Peyer's patch (tissue), 4 donors: ENCODE results near the gene MBD3L5. TPM values are rescaled to one million over a fixed set of nuclear protein-coding genes. Genes with fewer than 3 reads are reported as not detected.
"Not testable (repeated sequence)": the region's sequence is repeated elsewhere in the genome, so short reads cannot be mapped to it uniquely, and the experiment has no call there.

Experiments used
- DNase-seq, 3 donors: peaks; one replicate each; pipeline ENCODE4 v3.0.0-alpha.2; 2017 to 2019
- H3K27ac ChIP-seq, 4 donors: fragments of 200-600 bp; sonication (generic); one replicate each; pipeline ENCODE4 v1.5.1; 2016 to 2019
- H3K27me3 ChIP-seq, 2 donors: fragments of 200-600 bp; sonication (generic); one replicate each; pipeline ENCODE4 v1.5.1; 2019
- H3K36me3 ChIP-seq, 3 donors: fragments of 200-600 bp; sonication (generic); one replicate each; pipeline ENCODE4 v1.5.1; 2016 to 2019
- H3K4me1 ChIP-seq, 4 donors: fragments of 200-600 bp; sonication (generic); one replicate each; pipeline ENCODE4 v1.5.1; 2016 to 2019
- H3K4me3 ChIP-seq, 4 donors: fragments of 200-600 bp; sonication (generic); 1 replicate in 3 of 4; 2 replicates in 1 of 4; pipeline ENCODE4 v1.5.1; 2016 to 2019; ENCODE audit warnings: mild to moderate bottlenecking in 1 of 4
- H3K9me3 ChIP-seq, 4 donors: fragments of 200-600 bp; sonication (generic); one replicate each; pipeline ENCODE4 v1.5.1; 2016 to 2019; ENCODE audit warnings: mild to moderate bottlenecking in 1 of 4
- POLR2A ChIP-seq, 2 donors: fragments of 450-650 bp; IDR thresholded peaks; one replicate each; pipeline ENCODE4 v1.5.1; 2017; ENCODE audit warnings: antibody characterized with exemption in 2 of 2, mild to moderate bottlenecking in 2 of 2, moderate library complexity in 2 of 2
- total RNA-seq, 4 donors: library from RNA; depleted of rRNA; stranded (reverse); fragments of >200 nt; gene quantifications; one replicate each; pipeline ENCODE4 v1.1.0, GENCODE V29; 2016
- TF ChIP-seq, protein P1 (sequence below), 6 experiments: fragments of 450-650 bp in 4 of 6; fragments of 200-600 bp in 2 of 6; sonication (generic) in 1 of 6; IDR thresholded peaks; one replicate each; pipeline ENCODE4 v1.5.1; 2017 to 2019; ENCODE audit warnings: antibody characterized with exemption in 6 of 6, mild to moderate bottlenecking in 3 of 6, moderate library complexity in 1 of 6

MBD3L5 gene
- total RNA-seq: not detected

- H3K4me1 ChIP-seq, H3K9me3 ChIP-seq, H3K4me3 ChIP-seq, H3K27ac ChIP-seq, H3K27me3 ChIP-seq, H3K36me3 ChIP-seq, DNase-seq: not testable (repeated sequence)
Measured at GRCh38 chr19:7030278-7030677, at the start of gene MBD3L5. MBD3L5 (plus strand) TSS chr19:7030578; CDS start chr19:7030612, 34 bp downstream.

DNA sequence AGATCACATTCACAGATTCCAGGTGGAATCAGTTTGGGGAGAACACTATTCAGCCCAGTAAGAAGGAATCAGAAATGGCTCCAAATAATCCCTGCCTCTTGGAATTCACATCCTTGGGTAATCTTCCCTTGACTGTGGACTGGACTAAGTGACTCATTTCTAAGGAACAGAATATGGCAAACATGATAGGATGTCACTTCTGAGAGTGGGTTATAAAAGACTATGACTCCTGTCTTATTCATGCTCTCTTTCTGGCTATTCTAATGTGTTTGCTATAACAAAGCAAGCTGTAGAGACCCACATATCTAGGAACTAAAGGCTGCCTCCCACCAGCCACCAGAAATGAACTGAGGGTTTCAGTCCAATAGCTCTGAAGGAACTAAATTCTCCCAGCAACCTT lies 46.9 kb upstream of the MBD3L5 start:
- H3K9me3 ChIP-seq: peaks cover 0 to 19% (median 0%) of the 10 kb centered on the region in 4 donors
- H3K27ac ChIP-seq: no peak overlapping the region
- DNase-seq: no peak
- no peak for TF ChIP-seq POLR2A (IDR thresholded peaks at IDR 0.05)
- TF ChIP-seq, protein P1, sequence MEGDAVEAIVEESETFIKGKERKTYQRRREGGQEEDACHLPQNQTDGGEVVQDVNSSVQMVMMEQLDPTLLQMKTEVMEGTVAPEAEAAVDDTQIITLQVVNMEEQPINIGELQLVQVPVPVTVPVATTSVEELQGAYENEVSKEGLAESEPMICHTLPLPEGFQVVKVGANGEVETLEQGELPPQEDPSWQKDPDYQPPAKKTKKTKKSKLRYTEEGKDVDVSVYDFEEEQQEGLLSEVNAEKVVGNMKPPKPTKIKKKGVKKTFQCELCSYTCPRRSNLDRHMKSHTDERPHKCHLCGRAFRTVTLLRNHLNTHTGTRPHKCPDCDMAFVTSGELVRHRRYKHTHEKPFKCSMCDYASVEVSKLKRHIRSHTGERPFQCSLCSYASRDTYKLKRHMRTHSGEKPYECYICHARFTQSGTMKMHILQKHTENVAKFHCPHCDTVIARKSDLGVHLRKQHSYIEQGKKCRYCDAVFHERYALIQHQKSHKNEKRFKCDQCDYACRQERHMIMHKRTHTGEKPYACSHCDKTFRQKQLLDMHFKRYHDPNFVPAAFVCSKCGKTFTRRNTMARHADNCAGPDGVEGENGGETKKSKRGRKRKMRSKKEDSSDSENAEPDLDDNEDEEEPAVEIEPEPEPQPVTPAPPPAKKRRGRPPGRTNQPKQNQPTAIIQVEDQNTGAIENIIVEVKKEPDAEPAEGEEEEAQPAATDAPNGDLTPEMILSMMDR (IDR thresholded peaks at IDR 0.05): no peak
- H3K4me1 ChIP-seq: no peaks in the 10 kb centered on the region
- H3K36me3 ChIP-seq: no peaks in the 10 kb centered on the region
- H3K4me3 ChIP-seq: no peak overlapping the region
- H3K27me3 ChIP-seq: no peaks in the 10 kb centered on the region

DNA sequence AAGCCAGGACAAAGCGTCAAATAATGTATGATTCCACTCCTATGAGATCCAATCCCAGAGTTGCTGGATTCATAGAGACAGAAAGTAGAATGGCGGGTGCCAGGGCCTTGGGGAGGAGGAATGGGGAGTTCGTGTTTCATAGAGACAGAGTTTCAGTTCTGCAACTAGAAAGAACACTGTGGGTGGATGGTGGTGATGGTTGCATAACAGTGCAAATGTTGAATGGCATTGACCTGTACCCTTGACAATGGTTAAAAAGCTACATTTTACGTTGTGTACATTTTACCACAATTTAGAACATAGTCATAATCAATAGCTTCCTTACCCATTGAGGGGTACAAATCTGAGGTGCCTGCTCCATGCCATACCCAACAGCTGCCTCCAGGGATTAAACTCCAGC lies 42.5 kb upstream of the MBD3L5 start:
- Histone ChIP-seq H3K9me3 (peaks cover 0 to 19% (median 0%) of the 10 kb centered on the region in 4 donors), H3K4me1 (no peaks in the 10 kb centered on the region), H3K4me3 (no peak overlapping the region), H3K27ac (no peak overlapping the region), H3K27me3 (no peaks in the 10 kb centered on the region), H3K36me3 (no peaks in the 10 kb centered on the region)
- no peak for TF ChIP-seq POLR2A (IDR thresholded peaks at IDR 0.05)
- TF ChIP-seq, protein P1 (IDR thresholded peaks at IDR 0.05): no peak
- no peak for DNase-seq

GRCh38 chr19:6988257-6988656 lies 42.1 kb upstream of the MBD3L5 start:
- TF ChIP-seq, protein P1 (IDR thresholded peaks at IDR 0.05): no peak
- TF ChIP-seq POLR2A (IDR thresholded peaks at IDR 0.05): no peak
- Histone ChIP-seq H3K9me3 (peaks cover 0 to 19% (median 0%) of the 10 kb centered on the region in 4 donors), H3K4me3 (no peak overlapping the region), H3K27ac (no peak overlapping the region), H3K36me3 (no peaks in the 10 kb centered on the region), H3K27me3 (no peaks in the 10 kb centered on the region), H3K4me1 (no peaks in the 10 kb centered on the region)
- DNase-seq: no peak

- Histone ChIP-seq H3K4me1 (no peaks in the 10 kb centered on the region), H3K9me3 (no peaks in the 10 kb centered on the region), H3K36me3 (no peaks in the 10 kb centered on the region), H3K27me3 (no peaks in the 10 kb centered on the region), H3K4me3 (no peak overlapping the region), H3K27ac (no peak overlapping the region)
- no peak for DNase-seq
- no peak for TF ChIP-seq POLR2A (IDR thresholded peaks at IDR 0.05)
- TF ChIP-seq, protein P1 (IDR thresholded peaks at IDR 0.05): no peak
Measured at GRCh38 chr19:6995054-6995453, 35.3 kb upstream of the MBD3L5 start.

- no peaks in the 10 kb centered on the region for H3K36me3 ChIP-seq
- H3K9me3 ChIP-seq: no peaks in the 10 kb centered on the region
- TF ChIP-seq, protein P1 (IDR thresholded peaks at IDR 0.05): no peak
- no peak for TF ChIP-seq POLR2A (IDR thresholded peaks at IDR 0.05)
- no peaks in the 10 kb centered on the region for H3K27me3 ChIP-seq
- no peak overlapping the region for H3K4me3 ChIP-seq
- H3K27ac ChIP-seq: no peak overlapping the region
- DNase-seq: no peak
- H3K4me1 ChIP-seq: no peaks in the 10 kb centered on the region
Measured at GRCh38 chr19:6996810-6997209, 33.6 kb upstream of the MBD3L5 start.
